NCI-H524 (cell line): ENCODE data around the gene SPTLC2.

Experiments
- DNase-seq, 2 experiments: peaks; one replicate each; lab custom pipeline; 2025; lab: John Stamatoyannopoulos, UW

The SPTLC2 gene

GRCh38 chr14:77622366-77622961, 6.0 kb upstream of the SPTLC2 start:
- DNase-seq: no peak

GRCh38 chr14:77620222-77620870, 3.9 kb upstream of the SPTLC2 start:
- no peak for DNase-seq

GRCh38 chr14:77618381-77618970, 2.0 kb upstream of the SPTLC2 start:
- no peak for DNase-seq

- no peak for DNase-seq
These were observed 344 bp downstream of the SPTLC2 start for GRCh38 chr14:77616133-77616453.

GRCh38 chr14:77615361-77616132, 890 bp downstream of the SPTLC2 start:
- DNase-seq: peak in 1 of 2 experiments; percentile 51

GRCh38 chr14:77613201-77613600, 3.2 kb downstream of the SPTLC2 start:
- DNase-seq: no peak

GRCh38 chr14:77612011-77612620, 4.3 kb downstream of the SPTLC2 start:
- DNase-seq: no peak

- no peak for DNase-seq
These were observed 5.9 kb downstream of the SPTLC2 start for GRCh38 chr14:77610553-77610952.

GRCh38 chr14:77609922-77610321, 6.5 kb downstream of the SPTLC2 start:
- no peak for DNase-seq

- no peak for DNase-seq
These were observed 8.6 kb downstream of the SPTLC2 start for GRCh38 chr14:77607741-77608302.

GRCh38 chr14:77605392-77605972, 11.0 kb downstream of the SPTLC2 start:
- no peak for DNase-seq

- DNase-seq: peak; percentile 70 to 73
These were observed 12.7 kb downstream of the SPTLC2 start for GRCh38 chr14:77603654-77604255.

GRCh38 chr14:77603031-77603430, 13.4 kb downstream of the SPTLC2 start:
- DNase-seq: no peak

- no peak for DNase-seq
These were observed 14.4 kb downstream of the SPTLC2 start for GRCh38 chr14:77601846-77602619.

GRCh38 chr14:77599889-77600288, 16.5 kb downstream of the SPTLC2 start:
- DNase-seq: peak; percentile 18 to 43

GRCh38 chr14:77598366-77599070, 17.9 kb downstream of the SPTLC2 start:
- DNase-seq: no peak

GRCh38 chr14:77593501-77593961, 22.9 kb downstream of the SPTLC2 start:
- DNase-seq: no peak

GRCh38 chr14:77590845-77591485, 25.5 kb downstream of the SPTLC2 start:
- no peak for DNase-seq

- no peak for DNase-seq
These were observed 27.3 kb downstream of the SPTLC2 start for GRCh38 chr14:77589099-77589498.
